ENCODE data around the gene STRBP. TPM values are rescaled to one million over a fixed set of nuclear protein-coding genes. Genes with fewer than 3 reads are reported as not detected.

The STRBP gene
- total and polyA plus RNA-seq, 2 donors from 2014 or later = 21.6 to 30.7 TPM

GRCh38 chr9:123228967-123229366 is 39.4 kb downstream of the STRBP start:
- FAIRE-seq (no peak), DNase-seq (no peak)
- Histone ChIP-seq H3K36me3 (ENCODE audit: control insufficient read depth in 2 of 3, insufficient read depth in 3 of 3, low read length in 3 of 3) (no peaks in the 10 kb centered on the region), H3K27ac (ENCODE audit: low read depth in 2 of 2, low read length in 2 of 2) (no peak overlapping the region), H3K27me3 (ENCODE audit: control insufficient read depth, insufficient read depth, low read length) (no peaks in the 10 kb centered on the region), H3K9me3 (ENCODE audit: control insufficient read depth in 2 of 3, insufficient read depth in 1 of 3, low read length in 3 of 3) (no peaks in the 10 kb centered on the region), H3K4me3 (ENCODE audit: low read length in 3 of 3) (no peak overlapping the region), H3K9ac (ENCODE audit: low read length in 3 of 3) (no peak overlapping the region), H3K4me1 (ENCODE audit: control insufficient read depth in 2 of 3, insufficient read depth in 2 of 3, low read depth in 1 of 3, low read length in 3 of 3) (no peaks in the 10 kb centered on the region)
- no peak for TF ChIP-seq CTCF (IDR thresholded peaks at IDR 0.05; ENCODE audit: borderline replicate concordance, extremely low read depth, insufficient read depth)
- intact Hi-C loops (cut with DNase I) = no loop called here

- FAIRE-seq = no peak
- Histone ChIP-seq H3K9ac (ENCODE audit: low read length in 3 of 3) (no peak overlapping the region), H3K9me3 (ENCODE audit: control insufficient read depth in 2 of 3, insufficient read depth in 1 of 3, low read length in 3 of 3) (no peaks in the 10 kb centered on the region), H3K27ac (ENCODE audit: low read depth in 2 of 2, low read length in 2 of 2) (no peak overlapping the region), H3K36me3 (ENCODE audit: control insufficient read depth in 2 of 3, insufficient read depth in 3 of 3, low read length in 3 of 3) (no peaks in the 10 kb centered on the region), H3K4me3 (ENCODE audit: low read length in 3 of 3) (no peak overlapping the region), H3K27me3 (ENCODE audit: control insufficient read depth, insufficient read depth, low read length) (no peaks in the 10 kb centered on the region), H3K4me1 (ENCODE audit: control insufficient read depth in 2 of 3, insufficient read depth in 2 of 3, low read depth in 1 of 3, low read length in 3 of 3) (no peaks in the 10 kb centered on the region)
- intact Hi-C loops (cut with DNase I) = no loop called here
- DNase-seq = no peak
- TF ChIP-seq CTCF (IDR thresholded peaks at IDR 0.05; ENCODE audit: borderline replicate concordance, extremely low read depth, insufficient read depth) = no peak
Observed at GRCh38 chr9:123225995-123226394, 42.4 kb downstream of the STRBP start.

GRCh38 chr9:123225374-123225813 is 43.0 kb downstream of the STRBP start:
- peak; percentile 48 for TF ChIP-seq CTCF (IDR thresholded peaks at IDR 0.05; ENCODE audit: borderline replicate concordance, extremely low read depth, insufficient read depth)
- Histone ChIP-seq H3K4me1 (ENCODE audit: control insufficient read depth in 2 of 3, insufficient read depth in 2 of 3, low read depth in 1 of 3, low read length in 3 of 3) (no peaks in the 10 kb centered on the region), H3K4me3 (ENCODE audit: low read length in 3 of 3) (no peak overlapping the region), H3K27me3 (ENCODE audit: control insufficient read depth, insufficient read depth, low read length) (no peaks in the 10 kb centered on the region), H3K27ac (ENCODE audit: low read depth in 2 of 2, low read length in 2 of 2) (no peak overlapping the region), H3K9ac (ENCODE audit: low read length in 3 of 3) (no peak overlapping the region), H3K36me3 (ENCODE audit: control insufficient read depth in 2 of 3, insufficient read depth in 3 of 3, low read length in 3 of 3) (no peaks in the 10 kb centered on the region), H3K9me3 (ENCODE audit: control insufficient read depth in 2 of 3, insufficient read depth in 1 of 3, low read length in 3 of 3) (no peaks in the 10 kb centered on the region)
- DNase-seq = peak in 3 of 5 donors; percentile 13 to 47 (median 30)
- no peak for FAIRE-seq
- intact Hi-C loops (cut with DNase I) = no loop called here

GRCh38 chr9:123220127-123220526 is 48.3 kb downstream of the STRBP start:
- DNase-seq = no peak
- FAIRE-seq = no peak
- Histone ChIP-seq H3K4me3 (ENCODE audit: low read length in 3 of 3) (no peak overlapping the region), H3K4me1 (ENCODE audit: control insufficient read depth in 2 of 3, insufficient read depth in 2 of 3, low read depth in 1 of 3, low read length in 3 of 3) (no peaks in the 10 kb centered on the region), H3K27ac (ENCODE audit: low read depth in 2 of 2, low read length in 2 of 2) (no peak overlapping the region), H3K36me3 (ENCODE audit: control insufficient read depth in 2 of 3, insufficient read depth in 3 of 3, low read length in 3 of 3) (no peaks in the 10 kb centered on the region), H3K9ac (ENCODE audit: low read length in 3 of 3) (no peak overlapping the region), H3K27me3 (ENCODE audit: control insufficient read depth, insufficient read depth, low read length) (no peaks in the 10 kb centered on the region), H3K9me3 (ENCODE audit: control insufficient read depth in 2 of 3, insufficient read depth in 1 of 3, low read length in 3 of 3) (no peaks in the 10 kb centered on the region)
- intact Hi-C loops (cut with DNase I) = no loop called here
- TF ChIP-seq CTCF (IDR thresholded peaks at IDR 0.05; ENCODE audit: borderline replicate concordance, extremely low read depth, insufficient read depth) = no peak

Measured in kidney (tissue), 14 donors.